SK-N-DZ (cell line): ENCODE results near the gene TWNK.
"Not testable (repeated sequence)": the region's sequence is repeated elsewhere in the genome, so short reads cannot be mapped to it uniquely, and the experiment has no call there.

Source experiments
- DNase-seq: peaks from one replicate; pipeline ENCODE4 v3.0.0-alpha.2; 2015; ENCODE audit warnings: low spot score

Gene TWNK

DNA sequence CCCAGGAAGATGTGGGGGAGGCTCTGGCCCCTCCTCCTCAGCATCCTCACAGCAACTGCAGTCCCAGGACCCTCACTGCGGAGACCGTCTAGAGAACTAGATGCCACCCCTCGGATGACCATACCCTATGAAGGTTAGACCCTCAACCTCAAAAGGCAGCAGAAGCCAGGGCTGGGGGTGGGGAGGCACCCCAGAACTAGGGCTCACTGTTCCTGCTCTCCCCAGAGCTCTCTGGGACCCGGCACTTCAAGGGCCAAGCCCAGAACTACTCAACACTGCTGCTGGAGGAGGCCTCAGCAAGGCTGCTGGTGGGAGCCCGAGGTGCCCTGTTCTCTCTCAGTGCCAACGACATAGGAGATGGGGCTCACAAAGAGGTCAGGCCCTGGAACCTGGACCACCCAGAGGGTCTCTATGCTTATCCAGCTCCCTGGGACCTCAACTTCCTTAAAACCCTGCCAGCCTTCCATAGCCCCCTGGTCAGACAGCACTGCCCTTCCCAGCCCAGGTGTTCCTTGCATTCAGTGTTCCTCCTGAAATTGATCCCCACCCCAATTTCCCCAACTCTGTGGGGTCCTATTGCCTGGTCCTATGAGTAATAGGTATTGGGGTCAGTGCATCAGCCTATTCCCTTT, 14.3 kb upstream of the TWNK start:
- no peak for DNase-seq

DNA sequence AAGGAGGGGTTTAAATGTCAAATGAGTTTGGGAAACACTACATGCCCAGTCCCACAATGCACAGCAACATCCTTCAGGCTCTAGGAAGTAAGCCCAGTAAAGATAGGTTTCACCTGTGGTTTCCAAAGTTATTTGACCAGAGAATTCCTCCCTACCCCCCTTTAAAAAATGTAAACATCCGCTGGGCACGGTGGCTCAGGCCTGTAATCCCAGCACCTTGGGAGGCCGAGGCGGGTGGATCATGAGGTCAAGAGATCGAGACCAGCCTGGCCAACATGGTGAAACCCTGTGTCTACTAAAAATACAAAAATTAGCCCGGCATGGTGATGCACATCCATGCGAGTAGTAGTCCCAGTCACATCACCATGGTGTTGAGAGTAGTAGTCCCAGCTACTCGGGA, 11.9 kb upstream of the TWNK start:
- not testable (repeated sequence) for DNase-seq

DNA sequence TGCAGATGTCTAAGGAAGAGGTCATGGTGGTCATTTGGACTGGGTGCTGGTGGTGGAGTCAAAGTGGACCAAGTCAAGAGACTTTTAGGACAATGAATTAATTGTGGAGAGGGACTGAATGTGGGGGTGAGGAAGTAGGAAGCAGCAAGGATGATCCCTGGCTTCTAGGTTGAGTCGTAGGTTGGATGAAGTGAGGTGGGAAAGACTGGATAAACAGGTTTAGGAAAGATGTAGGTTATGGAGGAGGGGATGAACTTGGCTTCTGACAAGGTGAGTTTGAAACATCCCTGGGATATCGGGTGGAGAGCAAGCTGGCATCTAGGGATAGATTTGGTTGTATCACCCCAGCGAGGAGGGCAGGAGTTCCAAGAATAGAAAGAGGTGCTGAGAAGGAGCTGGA, 10.4 kb upstream of the TWNK start:
- DNase-seq: no peak

DNA sequence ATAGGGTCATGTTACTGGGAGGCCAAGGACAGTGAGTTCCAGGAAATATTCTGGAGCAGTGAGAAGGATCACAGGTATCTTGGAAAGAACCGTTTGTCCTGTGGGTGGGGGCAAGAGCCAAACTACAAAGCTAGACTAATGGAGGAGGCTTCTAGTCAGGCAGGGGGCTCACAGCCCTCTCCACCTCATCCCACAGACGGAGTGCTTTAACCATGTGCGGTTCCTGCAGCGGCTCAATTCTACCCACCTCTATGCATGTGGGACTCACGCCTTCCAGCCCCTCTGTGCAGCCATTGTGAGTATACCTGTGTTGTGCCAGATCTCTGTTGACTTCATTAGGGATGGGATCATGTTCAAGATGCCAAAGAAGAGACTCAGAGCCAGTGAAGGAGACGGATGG, 9.9 kb upstream of the TWNK start:
- no peak for DNase-seq

DNA sequence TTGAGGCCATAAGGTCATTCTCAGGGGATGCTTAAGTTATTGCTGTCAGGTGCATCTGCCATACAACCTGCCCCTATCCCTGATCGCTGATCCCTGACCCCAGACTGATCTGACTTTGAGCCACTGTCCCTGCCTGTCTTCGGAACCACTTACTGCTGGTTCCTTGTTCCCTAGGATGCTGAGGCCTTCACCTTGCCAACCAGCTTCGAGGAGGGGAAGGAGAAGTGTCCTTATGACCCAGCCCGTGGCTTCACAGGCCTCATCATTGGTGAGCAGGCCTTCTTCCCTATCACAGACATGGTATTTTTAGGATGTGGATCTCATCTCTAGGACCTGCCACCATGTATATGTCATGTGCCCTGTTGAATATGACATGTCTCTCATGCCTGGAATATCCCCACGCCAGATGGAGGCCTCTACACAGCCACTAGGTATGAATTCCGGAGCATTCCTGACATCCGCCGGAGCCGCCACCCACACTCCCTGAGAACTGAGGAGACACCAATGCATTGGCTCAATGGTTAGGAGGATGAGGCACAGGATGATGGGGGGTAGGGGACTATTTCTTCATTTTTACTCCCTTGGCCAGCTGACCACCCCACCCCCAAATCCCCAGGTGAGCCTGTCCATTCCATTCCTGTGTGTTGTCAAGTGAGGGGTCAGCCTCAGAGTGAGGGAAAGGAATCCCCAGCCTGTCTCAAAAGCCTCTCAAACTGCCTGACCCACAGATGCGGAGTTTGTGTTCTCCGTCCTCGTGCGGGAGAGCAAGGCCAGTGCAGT, 9.0 kb upstream of the TWNK start:
- no peak for DNase-seq

DNA sequence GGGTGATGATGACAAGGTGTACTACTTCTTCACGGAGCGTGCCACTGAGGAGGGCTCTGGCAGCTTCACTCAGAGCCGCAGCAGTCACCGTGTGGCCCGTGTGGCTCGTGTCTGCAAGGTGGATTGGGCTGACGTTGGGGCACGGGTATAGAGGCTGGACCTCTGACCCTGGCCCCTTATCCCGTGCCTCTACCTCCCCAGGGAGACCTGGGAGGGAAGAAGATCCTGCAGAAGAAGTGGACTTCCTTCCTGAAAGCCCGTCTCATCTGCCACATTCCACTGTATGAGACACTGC, 8.5 kb upstream of the TWNK start:
- DNase-seq: no peak

DNA sequence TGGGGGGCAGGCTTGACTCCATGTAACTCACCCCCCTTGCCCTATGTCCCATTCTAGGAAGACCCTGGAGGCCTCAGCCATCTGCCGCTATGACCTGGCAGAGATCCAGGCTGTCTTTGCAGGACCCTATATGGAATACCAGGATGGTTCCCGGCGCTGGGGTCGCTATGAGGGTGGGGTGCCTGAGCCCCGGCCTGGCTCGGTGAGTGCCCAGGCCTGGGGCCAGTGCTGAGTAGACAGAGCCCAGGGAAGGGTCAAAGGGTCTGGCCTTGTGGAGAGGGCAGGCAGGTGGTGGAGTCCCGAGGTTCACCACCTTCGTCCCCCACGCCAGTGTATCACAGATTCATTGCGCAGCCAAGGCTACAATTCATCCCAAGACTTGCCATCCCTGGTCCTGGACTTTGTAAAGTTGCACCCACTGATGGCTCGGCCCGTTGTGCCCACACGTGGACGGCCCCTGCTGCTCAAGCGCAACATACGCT, 7.5 kb upstream of the TWNK start:
- DNase-seq: no peak

DNA sequence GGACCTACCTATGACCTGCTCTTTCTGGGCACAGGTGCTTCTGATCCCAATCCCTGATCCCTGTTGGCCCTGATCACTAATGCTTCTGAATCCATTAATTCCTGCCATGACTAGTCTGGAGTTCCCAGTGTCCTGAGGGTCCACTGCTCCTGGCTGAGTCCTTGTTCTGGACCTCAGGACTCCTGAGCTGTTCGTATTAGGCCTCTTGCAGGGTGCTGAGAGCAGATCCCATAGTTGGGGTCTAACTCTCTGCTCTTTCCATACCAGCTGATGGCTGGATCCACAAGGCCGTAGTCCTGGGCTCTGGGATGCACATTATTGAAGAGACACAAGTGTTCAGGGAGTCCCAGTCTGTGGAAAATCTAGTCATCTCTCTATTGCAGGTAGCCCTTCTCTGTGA, 7.0 kb upstream of the TWNK start:
- no peak for DNase-seq

DNA sequence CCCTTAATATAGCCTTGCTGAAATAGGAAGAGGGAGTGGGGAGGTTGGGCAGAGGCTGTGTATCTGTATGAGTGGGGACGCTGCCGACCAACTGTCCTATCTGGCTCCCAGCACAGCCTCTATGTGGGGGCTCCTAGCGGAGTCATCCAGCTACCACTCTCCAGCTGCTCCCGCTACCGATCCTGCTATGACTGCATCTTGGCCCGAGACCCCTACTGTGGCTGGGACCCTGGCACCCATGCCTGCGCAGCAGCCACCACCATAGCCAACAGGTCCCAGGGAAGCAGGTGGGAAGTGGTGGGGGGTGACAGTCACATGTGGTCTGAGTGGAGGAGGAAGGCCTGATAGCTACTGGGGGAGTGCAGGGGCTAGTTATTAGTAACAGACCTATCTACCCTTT, 6.6 kb upstream of the TWNK start:
- no peak for DNase-seq

DNA sequence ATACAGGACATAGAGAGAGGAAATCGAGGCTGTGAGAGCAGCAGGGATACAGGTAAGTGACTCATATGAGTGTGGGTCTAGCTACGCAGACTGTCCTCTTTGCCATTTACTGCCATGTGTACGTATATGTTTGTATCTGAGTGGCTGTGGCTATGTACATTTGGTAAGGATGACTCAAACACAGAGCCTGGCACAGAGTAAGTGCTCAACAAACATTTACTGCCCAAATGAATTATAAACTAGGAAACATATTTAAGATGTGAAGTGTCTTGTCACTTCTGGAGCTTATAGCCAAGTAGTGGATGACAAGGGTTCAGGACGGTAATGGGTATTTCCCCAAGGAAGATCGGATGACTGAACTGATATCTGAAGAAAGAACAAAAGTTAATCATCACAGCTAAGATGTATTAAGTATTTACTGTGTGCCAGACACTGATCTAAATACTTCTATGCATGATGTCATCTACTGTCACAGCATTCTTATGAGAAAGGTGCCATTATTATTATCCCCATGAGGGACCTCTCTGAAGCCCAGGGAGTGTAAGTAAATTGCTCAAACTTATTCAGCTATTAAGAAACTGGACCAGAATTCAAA, 6.1 kb upstream of the TWNK start:
- DNase-seq: no peak

DNA sequence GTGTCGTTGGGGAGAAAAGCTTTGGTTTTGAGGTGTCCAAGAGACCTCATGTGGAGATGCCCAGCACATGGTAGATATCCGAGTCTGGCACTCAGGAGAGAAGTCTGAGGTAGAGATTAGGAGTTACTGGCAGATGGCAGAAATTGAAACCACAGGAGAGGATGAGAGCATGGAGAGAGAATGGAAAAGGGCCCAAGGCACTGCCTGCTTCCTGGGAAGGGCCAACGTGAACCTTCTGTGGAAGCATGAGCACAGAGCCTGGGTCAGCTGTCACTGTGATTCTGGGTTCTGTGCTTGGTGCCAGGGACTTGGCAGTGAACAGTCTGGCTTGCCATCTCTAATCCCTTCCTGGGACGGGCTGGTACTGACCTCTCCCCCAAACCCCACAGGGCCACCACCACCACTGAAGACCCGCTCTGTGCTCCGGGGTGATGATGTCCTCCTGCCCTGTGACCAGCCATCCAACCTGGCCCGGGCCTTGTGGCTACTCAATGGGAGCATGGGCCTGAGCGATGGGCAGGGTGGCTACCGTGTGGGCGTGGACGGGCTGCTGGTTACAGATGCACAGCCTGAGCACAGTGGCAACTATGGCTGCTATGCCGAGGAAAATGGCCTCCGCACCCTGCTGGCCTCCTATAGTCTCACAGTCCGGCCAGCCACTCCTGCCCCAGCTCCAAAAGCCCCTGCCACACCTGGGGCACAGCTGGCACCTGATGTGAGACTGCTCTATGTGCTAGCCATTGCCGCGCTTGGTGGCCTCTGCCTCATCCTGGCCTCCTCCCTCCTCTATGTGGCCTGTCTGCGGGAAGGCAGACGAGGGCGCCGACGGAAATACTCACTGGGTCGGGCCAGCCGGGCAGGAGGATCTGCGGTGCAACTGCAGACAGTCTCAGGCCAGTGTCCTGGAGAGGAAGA, 4.2 kb upstream of the TWNK start:
- DNase-seq: no peak

DNA sequence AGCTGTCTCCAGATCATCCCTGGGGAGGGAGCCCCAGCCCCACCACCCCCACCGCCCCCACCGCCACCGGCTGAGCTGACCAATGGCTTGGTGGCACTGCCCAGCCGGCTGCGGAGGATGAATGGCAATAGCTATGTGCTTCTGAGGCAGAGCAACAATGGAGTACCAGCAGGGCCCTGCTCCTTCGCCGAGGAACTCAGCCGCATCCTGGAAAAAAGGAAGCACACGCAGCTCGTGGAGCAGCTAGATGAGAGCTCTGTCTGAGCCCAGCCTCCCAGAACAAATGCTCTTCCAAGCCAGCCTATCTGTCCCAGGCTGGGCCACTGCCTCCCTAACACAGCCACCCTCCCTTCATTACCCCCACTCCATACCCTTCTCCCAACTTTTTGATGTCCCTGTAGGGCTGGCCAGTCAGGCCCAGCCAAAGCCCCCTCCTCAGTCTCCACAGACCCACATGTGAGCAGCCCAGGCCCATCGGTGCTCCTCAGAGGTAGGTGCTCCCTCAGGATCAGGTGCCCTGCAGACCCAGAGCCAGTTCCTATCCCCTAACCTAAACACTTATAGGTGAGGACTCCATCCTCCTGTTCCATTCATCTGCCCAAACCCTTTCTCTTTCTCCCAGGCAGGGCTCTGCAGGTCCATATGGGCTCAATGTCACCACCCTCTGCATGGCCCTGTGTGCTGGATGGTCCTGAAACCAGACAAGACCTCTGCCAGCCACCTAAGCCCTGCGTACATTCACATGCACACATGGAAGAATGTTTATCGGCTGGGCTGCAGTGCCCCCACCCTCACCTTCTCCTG, 3.3 kb upstream of the TWNK start:
- DNase-seq: no peak

DNA sequence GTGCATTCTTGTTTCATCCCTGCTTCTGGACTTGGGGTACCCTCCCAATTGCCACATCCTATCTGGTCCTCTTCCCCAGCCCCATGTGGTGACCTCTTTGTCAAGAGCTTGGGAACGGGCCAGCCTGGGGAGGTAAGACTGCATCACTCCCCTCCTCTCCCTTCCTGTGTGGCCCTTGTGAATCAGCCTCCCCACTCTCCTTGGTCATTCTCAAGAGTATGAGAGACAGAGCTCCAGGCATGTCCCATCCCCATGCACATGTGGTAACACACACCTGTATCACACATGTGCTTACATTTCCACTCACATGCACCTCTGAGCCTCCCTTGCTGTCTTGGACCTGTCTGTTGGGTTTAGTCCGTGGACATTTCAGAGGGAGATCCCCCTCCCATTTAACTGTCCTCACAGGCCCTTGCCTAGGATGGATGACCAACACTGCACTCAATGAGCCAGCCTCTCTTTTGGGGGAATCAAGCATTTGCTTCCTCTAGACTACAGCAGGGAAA, 2.6 kb upstream of the TWNK start:
- no peak for DNase-seq

DNA sequence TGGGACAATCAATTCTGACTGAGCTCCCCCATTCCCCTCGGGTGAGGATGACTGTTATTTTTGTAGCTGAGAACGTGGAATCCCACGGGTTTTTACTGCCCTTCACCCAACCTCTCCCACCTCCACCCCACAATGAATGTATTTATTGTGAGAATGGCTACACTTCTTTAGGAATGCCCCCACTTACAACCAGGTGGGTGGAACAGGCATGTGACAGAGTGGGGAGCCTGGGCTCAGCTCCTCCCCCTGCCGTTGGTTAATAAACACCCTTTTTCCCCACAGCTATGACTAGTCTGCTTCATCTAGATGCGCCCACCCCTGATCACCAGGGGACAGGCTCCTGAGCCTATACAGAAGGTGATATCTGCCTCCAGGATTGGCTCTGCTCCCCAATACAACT, 2.0 kb upstream of the TWNK start:
- no peak for DNase-seq

DNA sequence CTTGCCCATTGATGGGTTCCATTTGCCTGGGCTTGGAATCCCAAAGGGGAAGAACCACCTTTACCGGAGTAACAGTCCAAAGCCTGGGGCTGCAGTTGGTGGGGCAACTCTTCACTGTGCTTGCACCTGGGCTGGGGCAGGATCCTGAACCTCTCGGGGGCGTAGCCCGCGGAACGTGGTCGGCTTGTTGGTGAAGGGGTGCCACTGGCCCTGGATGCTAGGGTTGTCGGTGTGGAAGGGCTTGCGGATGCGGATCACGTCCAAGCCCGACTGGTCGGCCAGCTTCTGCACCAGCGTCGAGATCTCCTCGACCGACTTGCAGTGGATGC, 756 bp upstream of the TWNK start:
- no peak for DNase-seq

DNA sequence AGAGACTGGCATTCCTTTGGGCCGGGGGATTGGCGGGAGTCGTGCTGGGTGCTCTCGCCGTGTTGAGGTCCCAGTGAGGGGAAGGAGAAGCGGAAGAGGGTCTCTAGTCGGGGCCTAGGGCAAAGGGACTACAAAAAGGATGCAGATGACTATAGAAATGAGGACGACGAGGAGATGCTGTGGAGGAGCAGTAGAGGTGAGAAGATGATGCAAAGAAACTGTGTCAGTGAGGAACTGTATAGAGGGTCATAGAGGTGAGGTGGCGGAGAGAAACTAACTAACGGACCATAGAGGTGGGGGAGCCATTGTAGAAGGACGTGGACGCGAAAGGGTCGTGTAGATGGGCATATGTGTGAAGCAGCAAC, 324 bp downstream of the TWNK start:
- DNase-seq: no peak

DNA sequence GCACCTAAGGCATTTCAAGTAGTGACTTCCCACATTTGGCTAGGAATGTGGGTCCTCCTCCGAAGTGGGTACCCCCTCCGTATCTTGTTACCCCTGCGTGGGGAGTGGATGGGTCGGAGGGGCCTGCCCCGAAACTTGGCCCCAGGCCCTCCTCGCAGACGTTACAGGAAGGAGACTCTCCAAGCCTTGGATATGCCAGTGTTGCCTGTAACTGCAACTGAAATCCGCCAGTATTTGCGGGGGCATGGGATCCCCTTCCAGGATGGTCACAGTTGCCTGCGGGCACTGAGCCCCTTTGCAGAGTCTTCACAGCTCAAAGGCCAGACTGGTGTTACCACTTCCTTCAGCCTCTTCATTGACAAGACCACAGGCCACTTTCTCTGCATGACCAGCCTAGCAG, 823 bp downstream of the TWNK start:
- DNase-seq: no peak

DNA sequence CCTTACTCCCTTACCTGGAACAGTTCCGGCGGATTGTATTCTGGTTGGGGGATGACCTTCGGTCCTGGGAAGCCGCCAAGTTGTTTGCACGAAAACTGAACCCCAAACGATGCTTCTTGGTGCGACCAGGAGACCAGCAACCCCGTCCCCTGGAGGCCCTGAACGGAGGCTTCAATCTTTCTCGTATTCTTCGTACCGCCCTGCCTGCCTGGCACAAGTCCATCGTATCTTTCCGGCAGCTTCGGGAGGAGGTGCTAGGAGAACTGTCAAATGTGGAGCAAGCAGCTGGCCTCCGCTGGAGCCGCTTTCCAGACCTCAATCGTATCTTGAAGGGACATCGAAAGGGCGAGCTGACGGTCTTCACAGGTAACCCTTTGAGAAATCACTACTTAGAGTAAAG, 1.7 kb downstream of the TWNK start:
- no peak for DNase-seq

DNA sequence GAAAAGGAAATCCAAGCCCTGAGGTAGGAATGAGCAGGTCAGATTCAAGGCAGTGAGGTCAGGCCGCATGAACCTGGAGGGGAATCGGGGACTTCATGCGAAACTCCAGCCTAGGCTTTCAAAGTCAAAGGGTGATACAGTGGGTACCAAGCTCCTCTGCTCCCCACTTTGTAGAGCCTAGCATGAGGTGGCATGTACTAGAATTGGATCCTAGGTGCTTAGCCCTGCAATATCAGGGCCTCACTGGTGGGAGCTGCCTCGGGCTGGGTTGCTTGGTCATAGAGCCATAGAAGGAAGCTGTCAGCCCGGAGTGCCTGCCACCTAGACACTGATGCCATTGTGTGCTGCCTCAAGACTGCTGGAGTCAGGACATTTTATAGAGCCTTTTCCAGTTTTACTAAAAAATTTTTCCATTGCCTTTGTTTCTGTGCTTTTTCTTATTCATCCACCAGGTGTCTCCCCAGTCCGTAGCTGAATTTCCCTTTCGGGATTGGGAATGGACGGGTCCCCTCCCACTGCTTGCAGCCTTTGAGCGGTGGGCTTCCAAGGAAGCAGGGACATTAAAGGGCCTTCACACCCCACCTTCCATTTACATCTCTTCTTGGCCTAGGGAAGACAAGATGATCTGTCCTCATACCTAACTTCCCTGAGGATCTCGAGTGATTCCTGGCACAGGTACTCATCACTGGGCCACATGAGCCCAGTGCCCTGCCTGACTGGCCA, 6.8 kb downstream of the TWNK start:
- no peak for DNase-seq

DNA sequence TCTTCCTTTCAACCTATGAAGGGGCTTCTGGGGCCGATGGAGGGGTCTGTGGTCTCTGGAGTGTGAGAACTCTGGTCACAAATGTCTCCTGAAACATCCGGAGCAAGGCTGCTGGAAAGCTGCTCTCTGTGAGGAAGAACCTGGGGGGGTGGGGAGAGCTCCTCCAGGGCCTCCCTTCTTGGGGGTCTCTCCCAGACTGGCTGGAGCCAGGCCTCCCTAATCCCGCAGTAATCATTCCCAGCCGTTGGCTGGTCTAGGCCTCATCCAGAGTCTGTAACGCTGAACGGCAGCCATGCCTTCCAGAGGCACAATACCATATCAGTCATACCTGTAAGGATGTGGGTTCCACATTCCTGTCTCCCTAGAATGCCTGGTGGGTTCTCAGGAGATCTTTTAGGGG, 7.8 kb downstream of the TWNK start:
- DNase-seq: no peak
